ENCODE data around the gene LBX1.

DNA sequence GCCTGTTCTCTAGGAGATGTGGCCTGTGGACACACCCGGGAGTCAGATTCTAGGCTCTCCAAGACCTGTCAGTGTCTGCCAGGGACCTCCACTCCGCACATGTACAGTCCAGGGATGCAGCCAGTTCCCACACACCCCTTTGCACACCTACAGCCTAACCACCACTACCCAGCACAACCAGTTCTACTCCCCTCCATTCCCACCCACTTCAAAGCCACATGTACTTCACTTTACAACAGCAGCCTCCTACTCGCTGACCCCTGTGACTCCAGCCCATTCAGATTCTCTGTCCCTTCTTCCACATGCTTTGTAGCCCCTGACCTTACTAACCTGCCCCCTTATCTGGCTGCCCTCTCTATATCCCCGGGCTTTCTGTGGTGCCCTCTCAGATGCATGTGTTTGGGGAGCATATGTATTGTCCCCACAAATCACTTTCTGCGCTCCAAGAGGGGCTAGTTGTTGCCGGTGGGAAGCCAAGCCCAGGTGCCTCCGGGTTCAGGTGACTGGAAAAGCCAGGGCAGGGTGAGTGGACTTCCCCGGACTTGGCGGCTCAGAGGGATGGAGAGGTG is 7.2 kb downstream of the LBX1 start:
- TF ChIP-seq SP1 (IDR thresholded peaks at IDR 0.05) (no peak), FOXM1 (IDR thresholded peaks at IDR 0.05; ENCODE audit: borderline replicate concordance) (no peak), ELF4 (IDR thresholded peaks at IDR 0.05) (no peak), FOXA1 (IDR thresholded peaks at IDR 0.05) (no peak), SUZ12 (IDR thresholded peaks at IDR 0.05) (no peak), HDGF (IDR thresholded peaks at IDR 0.05; ENCODE audit: borderline replicate concordance) (no peak), TARDBP (IDR thresholded peaks at IDR 0.05) (no peak), BHLHE40 (IDR thresholded peaks at IDR 0.05; ENCODE audit: borderline replicate concordance) (no peak), FOXK2 (IDR thresholded peaks at IDR 0.05) (no peak), NFRKB (IDR thresholded peaks at IDR 0.05) (no peak)
- TF ChIP-seq, protein P1, sequence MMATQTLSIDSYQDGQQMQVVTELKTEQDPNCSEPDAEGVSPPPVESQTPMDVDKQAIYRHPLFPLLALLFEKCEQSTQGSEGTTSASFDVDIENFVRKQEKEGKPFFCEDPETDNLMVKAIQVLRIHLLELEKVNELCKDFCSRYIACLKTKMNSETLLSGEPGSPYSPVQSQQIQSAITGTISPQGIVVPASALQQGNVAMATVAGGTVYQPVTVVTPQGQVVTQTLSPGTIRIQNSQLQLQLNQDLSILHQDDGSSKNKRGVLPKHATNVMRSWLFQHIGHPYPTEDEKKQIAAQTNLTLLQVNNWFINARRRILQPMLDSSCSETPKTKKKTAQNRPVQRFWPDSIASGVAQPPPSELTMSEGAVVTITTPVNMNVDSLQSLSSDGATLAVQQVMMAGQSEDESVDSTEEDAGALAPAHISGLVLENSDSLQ (IDR thresholded peaks at IDR 0.05), result no peak
